Hematopoietic multipotent progenitor cell treated with erythropoietin and hydrocortisone succinate and interleukin-3 and kit ligand, for 17 days (in vitro differentiated cells): ENCODE data around the gene YEATS4.

Experiments
- DNase-seq: peaks from one replicate; pipeline ENCODE4 v3.0.0-alpha.2; 2015; ENCODE audit warnings: low spot score

YEATS4 gene

DNA sequence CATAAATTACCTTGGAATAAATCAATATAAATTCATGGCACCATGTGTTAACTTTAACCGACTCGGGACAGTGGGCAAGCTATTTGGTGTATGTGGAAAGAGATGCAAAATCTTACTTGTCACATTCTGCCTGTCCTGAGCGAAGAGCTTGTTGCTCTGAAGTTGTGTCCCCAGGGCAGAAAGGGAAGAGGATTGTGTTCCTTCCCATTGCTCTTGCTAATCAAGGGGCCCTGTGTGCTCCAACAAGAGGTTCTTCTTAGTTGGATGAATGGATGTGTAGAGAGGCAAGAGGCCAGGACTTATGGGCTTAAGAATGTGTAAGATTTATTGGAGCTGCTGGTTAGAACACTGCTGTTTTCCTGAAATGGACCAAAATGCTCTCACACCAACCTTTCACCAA lies 74.1 kb downstream of the YEATS4 start:
- no peak for DNase-seq

DNA sequence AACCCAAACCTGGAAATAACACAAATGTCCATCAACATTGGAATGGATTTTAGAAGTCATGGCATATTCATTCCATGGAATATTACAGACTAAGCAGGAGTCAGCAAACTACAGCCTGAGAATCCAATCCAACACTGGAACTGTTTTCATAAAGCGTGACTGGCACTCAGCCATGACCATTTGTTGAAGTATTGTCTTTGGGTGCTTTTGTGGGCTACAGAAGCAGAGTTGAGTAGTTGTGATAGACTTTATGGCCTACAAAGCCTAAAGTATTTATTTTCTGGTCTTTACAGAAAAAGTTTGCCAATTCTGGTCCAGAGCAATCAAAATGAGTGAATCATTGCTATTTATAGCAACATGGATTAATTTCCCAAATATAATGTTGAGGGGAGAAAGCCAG lies 76.1 kb downstream of the YEATS4 start:
- DNase-seq, result no peak

DNA sequence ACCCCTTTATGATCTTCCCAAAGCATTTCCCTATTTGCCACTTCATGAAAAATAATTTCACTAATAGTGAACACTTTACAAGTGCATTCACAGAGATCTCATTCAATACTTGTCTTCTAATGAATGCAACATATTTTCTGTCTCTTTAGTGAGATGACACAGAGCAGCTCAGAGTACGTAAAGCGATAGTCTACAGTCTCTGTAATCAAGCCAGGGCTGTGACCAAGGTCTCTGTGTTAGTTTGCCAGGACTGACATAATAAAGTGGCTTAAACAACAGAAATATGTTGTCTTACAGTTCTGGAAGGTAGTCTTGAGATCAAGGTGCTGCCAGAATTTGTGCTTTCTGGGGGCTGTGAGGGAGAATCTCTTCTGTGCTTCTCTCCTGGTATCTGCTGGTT lies 77.5 kb downstream of the YEATS4 start:
- DNase-seq, result no peak

DNA sequence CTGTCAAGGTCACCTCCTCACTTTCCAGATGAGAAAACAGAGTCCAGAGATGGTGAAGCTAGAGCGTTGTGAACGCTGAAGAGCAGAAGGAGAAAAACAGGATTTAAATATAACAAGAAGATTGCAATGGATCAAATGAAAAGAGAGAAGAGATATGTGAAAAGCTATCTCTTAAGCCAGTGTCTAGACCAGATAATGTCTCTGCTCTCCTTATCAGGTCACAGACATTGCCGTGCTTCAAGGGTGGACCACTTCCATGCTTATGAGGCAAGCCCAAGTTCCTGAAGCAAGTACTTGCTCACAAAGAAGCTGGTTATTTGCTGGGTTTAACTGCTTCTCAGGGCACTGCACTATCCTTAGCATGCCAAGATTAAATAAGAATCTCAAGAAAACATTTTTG lies 79.0 kb downstream of the YEATS4 start:
- no peak for DNase-seq

DNA sequence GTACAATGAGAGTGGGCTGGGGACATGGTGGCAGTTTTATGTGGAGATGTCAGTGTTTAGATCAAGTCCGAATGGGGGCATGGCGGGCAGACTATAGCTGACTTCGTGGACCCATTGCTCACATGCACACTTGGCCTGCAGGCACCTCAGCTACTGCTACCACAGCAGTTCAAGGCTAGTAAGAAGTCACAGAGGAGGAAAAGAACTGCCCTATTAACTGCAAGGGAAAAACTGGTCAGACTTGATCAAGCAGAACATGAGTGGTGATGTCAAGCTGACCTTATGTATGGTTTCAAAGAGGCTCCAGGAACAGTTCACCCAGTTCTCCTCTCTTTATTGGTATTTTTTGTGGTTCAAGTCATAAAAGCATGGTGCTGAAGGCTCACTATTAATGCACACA lies 80.5 kb downstream of the YEATS4 start:
- no peak for DNase-seq
